ENCODE data around the gene HYOU1. TPM values are rescaled to one million over a fixed set of nuclear protein-coding genes. Genes with fewer than 3 reads are reported as not detected.

Gene HYOU1
- total RNA-seq, 1 experiment from 2014 or later = 268 TPM

DNA sequence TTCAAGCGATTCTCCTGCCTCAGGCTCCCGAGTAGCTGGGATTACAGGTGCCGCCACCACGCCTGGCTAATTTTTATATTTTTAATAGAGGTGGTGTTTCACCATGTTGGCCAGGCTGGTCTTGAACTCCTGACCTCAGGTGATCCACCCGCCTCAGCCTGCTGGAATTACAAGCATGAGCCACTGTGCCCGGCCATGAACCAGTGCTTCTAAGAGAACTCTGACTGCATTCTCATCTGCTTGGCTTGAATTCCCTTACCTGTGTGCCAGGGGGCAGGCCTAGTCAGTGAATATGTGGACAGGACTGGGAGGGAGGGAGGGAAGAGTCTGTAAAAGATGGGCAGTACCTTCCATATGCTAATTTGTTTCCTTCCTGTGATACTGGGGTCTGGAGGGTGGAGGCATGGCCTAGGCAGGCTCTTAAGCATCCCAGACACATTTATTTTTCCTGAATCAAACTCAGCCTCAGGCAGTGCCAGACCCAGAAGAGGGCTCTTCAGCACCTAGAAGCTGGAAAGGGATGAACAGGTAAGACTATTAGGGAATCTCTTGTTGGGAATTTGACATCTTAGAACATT lies 45.4 kb downstream of the HYOU1 start:
- in situ Hi-C loops (cut with HindIII; ENCODE audit: low pct_unique_long_range_greater_than_20kb, low sequenced_read_pairs) (no loop called here), intact Hi-C loops (cut with micrococcal nuclease; ENCODE audit: unreplicated experiment) (no loop called here)
- POLR2A ChIA-PET = interaction anchor here (0.7 kb wide), 1 partner anchor 14 kb away, joined by 4 read pairs; the partner anchor contains the start of gene CENATAC
- BruUV-seq (replicated peaks) = no TSS peak
- CTCF ChIA-PET = no interaction called here
- no peak overlapping the region for H3K27ac ChIP-seq (ENCODE audit: low read length)
- peaks cover 13% of the 10 kb centered on the region for H3K4me1 ChIP-seq (ENCODE audit: control insufficient read depth, insufficient read depth, low read length)
- H3K27me3 ChIP-seq (ENCODE audit: control insufficient read depth, insufficient read depth, low read length) = no peaks in the 10 kb centered on the region
- ATAC-seq = peak; percentile 11
- DNase-seq (ENCODE audit: low read depth, low spot score) = no peak
- H3K9me3 ChIP-seq (ENCODE audit: control insufficient read depth, insufficient read depth, low read depth, low read length) = no peaks in the 10 kb centered on the region
- TF ChIP-seq TCF7L2 (IDR thresholded peaks at IDR 0.05; ENCODE audit: low read depth, low read length) = no peak
- no peak for TF ChIP-seq SIN3A (IDR thresholded peaks at IDR 0.05; ENCODE audit: borderline replicate concordance, insufficient read depth, low read depth, low read length)
- TF ChIP-seq, protein P1, sequence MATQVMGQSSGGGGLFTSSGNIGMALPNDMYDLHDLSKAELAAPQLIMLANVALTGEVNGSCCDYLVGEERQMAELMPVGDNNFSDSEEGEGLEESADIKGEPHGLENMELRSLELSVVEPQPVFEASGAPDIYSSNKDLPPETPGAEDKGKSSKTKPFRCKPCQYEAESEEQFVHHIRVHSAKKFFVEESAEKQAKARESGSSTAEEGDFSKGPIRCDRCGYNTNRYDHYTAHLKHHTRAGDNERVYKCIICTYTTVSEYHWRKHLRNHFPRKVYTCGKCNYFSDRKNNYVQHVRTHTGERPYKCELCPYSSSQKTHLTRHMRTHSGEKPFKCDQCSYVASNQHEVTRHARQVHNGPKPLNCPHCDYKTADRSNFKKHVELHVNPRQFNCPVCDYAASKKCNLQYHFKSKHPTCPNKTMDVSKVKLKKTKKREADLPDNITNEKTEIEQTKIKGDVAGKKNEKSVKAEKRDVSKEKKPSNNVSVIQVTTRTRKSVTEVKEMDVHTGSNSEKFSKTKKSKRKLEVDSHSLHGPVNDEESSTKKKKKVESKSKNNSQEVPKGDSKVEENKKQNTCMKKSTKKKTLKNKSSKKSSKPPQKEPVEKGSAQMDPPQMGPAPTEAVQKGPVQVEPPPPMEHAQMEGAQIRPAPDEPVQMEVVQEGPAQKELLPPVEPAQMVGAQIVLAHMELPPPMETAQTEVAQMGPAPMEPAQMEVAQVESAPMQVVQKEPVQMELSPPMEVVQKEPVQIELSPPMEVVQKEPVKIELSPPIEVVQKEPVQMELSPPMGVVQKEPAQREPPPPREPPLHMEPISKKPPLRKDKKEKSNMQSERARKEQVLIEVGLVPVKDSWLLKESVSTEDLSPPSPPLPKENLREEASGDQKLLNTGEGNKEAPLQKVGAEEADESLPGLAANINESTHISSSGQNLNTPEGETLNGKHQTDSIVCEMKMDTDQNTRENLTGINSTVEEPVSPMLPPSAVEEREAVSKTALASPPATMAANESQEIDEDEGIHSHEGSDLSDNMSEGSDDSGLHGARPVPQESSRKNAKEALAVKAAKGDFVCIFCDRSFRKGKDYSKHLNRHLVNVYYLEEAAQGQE (IDR thresholded peaks at IDR 0.05; ENCODE audit: insufficient read depth in 1 of 2, low read depth in 2 of 2, low read length in 1 of 2) = no peak
- TF ChIP-seq, protein P2, sequence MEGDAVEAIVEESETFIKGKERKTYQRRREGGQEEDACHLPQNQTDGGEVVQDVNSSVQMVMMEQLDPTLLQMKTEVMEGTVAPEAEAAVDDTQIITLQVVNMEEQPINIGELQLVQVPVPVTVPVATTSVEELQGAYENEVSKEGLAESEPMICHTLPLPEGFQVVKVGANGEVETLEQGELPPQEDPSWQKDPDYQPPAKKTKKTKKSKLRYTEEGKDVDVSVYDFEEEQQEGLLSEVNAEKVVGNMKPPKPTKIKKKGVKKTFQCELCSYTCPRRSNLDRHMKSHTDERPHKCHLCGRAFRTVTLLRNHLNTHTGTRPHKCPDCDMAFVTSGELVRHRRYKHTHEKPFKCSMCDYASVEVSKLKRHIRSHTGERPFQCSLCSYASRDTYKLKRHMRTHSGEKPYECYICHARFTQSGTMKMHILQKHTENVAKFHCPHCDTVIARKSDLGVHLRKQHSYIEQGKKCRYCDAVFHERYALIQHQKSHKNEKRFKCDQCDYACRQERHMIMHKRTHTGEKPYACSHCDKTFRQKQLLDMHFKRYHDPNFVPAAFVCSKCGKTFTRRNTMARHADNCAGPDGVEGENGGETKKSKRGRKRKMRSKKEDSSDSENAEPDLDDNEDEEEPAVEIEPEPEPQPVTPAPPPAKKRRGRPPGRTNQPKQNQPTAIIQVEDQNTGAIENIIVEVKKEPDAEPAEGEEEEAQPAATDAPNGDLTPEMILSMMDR (IDR thresholded peaks at IDR 0.05) = no peak
- TF ChIP-seq POLR2AphosphoS5 (IDR thresholded peaks at IDR 0.05; ENCODE audit: low read depth, low read length) = no peak
- H3K36me3 ChIP-seq (ENCODE audit: control insufficient read depth, insufficient read depth, low read length) = peaks cover 17% of the 10 kb centered on the region
- H3K4me3 ChIP-seq (ENCODE audit: low read depth in 2 of 2, low read length in 2 of 2) = no peak overlapping the region

DNA sequence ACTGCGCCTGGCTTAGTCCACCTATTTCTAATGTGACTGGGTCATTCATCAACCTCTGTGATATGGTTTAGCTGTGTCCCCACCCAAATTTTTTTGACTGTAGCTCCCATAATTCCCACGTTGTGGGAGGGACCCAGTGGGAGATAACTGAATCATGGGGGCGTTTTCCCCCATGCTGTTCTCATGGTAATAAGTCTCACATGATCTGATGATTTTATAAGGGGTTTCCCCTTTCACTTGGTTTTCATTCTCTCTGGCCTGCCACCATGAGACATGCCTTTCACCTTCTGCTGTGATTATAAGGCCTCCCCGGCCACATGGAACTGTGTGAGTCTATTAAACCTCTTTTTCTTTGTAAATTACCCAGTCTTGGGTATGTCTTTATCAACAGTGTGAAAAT lies 50.3 kb downstream of the HYOU1 start:
- ATAC-seq (no peak), DNase-seq (ENCODE audit: low read depth, low spot score) (no peak)
- Histone ChIP-seq H3K27ac (ENCODE audit: low read length) (no peak overlapping the region), H3K4me1 (ENCODE audit: control insufficient read depth, insufficient read depth, low read length) (no peaks in the 10 kb centered on the region), H3K9me3 (ENCODE audit: control insufficient read depth, insufficient read depth, low read depth, low read length) (no peaks in the 10 kb centered on the region), H3K36me3 (ENCODE audit: control insufficient read depth, insufficient read depth, low read length) (no peaks in the 10 kb centered on the region), H3K27me3 (ENCODE audit: control insufficient read depth, insufficient read depth, low read length) (no peaks in the 10 kb centered on the region), H3K4me3 (ENCODE audit: low read depth in 2 of 2, low read length in 2 of 2) (no peak overlapping the region)
- BruUV-seq (replicated peaks) = no TSS peak
- intact Hi-C loops (cut with micrococcal nuclease; ENCODE audit: unreplicated experiment) = no loop called here
- TF ChIP-seq SIN3A (IDR thresholded peaks at IDR 0.05; ENCODE audit: borderline replicate concordance, insufficient read depth, low read depth, low read length) = no peak
- TF ChIP-seq, protein P1 (IDR thresholded peaks at IDR 0.05; ENCODE audit: insufficient read depth in 1 of 2, low read depth in 2 of 2, low read length in 1 of 2) = no peak
- in situ Hi-C loops (cut with HindIII; ENCODE audit: low pct_unique_long_range_greater_than_20kb, low sequenced_read_pairs) = no loop called here
- CTCF ChIA-PET = no interaction called here
- POLR2A ChIA-PET = no interaction called here
